Activated CD8-positive, alpha-beta memory T cell treated with anti-CD3 and anti-CD28 coated beads, Interleukin-2, amount 50 U/mL, for 4 hours (primary cell): ENCODE data around the gene SIT1.
A peak's percentile ranks its signal among the peaks of the same experiment; 100 is the strongest.

ENCODE experiments used
- DNase-seq: peaks from one replicate; pipeline ENCODE4 v3.0.0-alpha.2; 2020

Gene SIT1

GRCh38 chr9:35682051-35682450 lies 31.3 kb upstream of the SIT1 start:
- no peak for DNase-seq

DNA sequence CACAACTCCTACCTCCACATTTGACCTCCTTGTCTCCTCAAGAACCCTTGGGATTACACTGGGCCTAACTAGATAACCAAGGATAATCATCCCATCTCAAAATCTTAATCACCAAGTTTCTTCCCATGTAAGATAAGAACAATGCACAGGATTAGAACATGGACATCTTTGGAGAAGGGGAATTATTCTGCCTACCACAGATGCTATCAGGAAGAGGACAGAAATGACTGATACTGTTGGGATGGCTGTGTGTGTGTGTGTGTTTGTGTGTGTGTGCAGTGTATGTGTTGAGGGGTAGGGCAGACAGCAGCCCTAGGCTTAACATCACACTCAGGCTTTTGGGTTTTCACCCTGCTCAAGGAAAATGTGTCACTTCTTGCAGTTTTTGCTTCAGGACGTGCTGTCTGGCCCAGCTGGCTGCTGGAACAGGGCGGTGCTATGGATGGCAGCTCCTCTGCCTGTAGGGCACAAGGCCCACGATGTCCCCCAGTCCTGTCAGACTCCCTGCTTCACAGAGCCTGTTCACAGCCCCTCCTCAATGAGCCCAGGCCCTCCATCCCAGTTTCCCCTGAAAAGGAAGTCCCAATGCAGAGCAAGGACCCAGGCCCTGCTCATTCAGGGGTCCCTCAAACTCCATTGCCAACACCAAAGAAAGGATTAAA lies 30.7 kb upstream of the SIT1 start:
- DNase-seq = no peak

DNA sequence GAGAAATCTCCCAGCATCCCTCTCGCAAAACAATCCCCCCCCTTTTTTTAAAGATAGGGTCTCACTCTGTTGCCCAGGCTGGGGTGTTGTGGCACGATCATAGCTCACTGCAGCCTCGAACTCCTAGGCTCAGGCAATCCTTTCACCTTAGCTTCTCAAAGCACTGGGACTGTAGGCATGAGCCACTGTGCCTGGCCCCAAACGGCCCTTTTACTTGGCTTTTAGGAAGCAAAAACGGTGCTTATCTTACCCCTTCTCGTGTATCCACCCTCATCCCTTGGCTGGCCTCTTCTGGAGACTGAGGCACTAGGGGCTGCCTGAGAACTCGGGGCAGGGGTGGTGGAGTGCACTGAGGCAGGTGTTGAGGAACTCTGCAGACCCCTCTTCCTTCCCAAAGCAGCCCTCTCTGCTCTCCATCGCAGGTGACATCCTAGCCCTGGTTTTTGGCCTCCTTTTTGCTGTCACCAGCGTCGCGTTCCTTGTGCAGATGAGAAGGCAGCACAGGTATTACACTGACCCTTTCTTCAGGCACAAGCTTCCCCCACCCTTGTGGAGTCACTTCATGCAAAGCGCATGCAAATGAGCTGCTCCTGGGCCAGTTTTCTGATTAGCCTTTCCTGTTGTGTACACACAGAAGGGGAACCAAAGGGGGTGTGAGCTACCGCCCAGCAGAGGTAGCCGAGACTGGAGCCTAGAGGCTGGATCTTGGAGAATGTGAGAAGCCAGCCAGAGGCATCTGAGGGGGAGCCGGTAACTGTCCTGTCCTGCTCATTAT lies 29.8 kb upstream of the SIT1 start:
- no peak for DNase-seq

- DNase-seq = no peak
Observed at GRCh38 chr9:35679766-35680330, 29.1 kb upstream of the SIT1 start.

GRCh38 chr9:35679091-35679490 lies 28.4 kb upstream of the SIT1 start:
- DNase-seq = no peak

DNA sequence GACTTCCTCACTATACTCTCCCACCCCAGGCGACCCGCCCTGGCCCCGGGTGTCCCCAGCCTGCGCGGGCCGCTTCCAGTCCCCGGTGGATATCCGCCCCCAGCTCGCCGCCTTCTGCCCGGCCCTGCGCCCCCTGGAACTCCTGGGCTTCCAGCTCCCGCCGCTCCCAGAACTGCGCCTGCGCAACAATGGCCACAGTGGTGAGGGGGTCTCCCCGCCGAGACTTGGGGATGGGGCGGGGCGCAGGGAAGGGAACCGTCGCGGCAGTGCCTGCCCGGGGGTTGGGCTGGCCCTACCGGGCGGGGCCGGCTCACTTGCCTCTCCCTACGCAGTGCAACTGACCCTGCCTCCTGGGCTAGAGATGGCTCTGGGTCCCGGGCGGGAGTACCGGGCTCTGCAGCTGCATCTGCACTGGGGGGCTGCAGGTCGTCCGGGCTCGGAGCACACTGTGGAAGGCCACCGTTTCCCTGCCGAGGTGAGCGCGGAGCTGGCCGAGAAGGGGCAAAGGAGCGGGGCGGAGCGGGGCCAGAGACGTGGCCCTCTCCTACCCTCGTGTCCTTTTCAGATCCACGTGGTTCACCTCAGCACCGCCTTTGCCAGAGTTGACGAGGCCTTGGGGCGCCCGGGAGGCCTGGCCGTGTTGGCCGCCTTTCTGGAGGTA lies 25.1 kb upstream of the SIT1 start:
- peak; percentile 38 for DNase-seq

DNA sequence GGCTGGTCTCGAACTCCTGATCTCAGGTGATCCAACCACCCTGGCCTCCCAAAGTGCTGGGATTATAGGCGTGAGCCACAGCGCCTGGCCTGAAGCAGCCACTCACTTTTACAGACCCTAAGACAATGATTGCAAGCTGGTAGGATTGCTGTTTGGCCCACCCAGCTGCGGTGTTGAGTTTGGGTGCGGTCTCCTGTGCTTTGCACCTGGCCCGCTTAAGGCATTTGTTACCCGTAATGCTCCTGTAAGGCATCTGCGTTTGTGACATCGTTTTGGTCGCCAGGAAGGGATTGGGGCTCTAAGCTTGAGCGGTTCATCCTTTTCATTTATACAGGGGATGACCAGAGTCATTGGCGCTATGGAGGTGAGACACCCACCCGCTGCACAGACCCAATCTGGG lies 24.5 kb upstream of the SIT1 start:
- no peak for DNase-seq

DNA sequence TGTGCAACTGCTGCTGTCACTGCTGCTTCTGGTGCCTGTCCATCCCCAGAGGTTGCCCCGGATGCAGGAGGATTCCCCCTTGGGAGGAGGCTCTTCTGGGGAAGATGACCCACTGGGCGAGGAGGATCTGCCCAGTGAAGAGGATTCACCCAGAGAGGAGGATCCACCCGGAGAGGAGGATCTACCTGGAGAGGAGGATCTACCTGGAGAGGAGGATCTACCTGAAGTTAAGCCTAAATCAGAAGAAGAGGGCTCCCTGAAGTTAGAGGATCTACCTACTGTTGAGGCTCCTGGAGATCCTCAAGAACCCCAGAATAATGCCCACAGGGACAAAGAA lies 23.3 kb upstream of the SIT1 start:
- DNase-seq = no peak

DNA sequence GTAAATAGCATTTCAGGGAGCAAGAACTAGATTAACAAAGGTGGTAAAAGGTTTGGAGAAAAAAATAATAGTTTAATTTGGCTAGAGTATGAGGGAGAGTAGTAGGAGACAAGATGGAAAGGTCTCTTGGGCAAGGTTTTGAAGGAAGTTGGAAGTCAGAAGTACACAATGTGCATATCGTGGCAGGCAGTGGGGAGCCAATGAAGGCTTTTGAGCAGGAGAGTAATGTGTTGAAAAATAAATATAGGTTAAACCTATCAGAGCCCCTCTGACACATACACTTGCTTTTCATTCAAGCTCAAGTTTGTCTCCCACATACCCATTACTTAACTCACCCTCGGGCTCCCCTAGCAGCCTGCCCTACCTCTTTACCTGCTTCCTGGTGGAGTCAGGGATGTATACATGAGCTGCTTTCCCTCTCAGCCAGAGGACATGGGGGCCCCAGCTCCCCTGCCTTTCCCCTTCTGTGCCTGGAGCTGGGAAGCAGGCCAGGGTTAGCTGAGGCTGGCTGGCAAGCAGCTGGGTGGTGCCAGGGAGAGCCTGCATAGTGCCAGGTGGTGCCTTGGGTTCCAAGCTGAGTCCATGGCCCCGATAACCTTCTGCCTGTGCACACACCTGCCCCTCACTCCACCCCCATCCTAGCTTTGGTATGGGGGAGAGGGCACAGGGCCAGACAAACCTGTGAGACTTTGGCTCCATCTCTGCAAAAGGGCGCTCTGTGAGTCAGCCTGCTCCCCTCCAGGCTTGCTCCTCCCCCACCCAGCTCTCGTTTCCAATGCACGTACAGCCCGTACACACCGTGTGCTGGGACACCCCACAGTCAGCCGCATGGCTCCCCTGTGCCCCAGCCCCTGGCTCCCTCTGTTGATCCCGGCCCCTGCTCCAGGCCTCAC lies 22.6 kb upstream of the SIT1 start, which contains the start of gene CA9:
CA9 (plus strand) TSS at position 797 of the 893 bp plus-strand sequence; CDS start at position 829, 32 bp downstream.
- no peak for DNase-seq

DNA sequence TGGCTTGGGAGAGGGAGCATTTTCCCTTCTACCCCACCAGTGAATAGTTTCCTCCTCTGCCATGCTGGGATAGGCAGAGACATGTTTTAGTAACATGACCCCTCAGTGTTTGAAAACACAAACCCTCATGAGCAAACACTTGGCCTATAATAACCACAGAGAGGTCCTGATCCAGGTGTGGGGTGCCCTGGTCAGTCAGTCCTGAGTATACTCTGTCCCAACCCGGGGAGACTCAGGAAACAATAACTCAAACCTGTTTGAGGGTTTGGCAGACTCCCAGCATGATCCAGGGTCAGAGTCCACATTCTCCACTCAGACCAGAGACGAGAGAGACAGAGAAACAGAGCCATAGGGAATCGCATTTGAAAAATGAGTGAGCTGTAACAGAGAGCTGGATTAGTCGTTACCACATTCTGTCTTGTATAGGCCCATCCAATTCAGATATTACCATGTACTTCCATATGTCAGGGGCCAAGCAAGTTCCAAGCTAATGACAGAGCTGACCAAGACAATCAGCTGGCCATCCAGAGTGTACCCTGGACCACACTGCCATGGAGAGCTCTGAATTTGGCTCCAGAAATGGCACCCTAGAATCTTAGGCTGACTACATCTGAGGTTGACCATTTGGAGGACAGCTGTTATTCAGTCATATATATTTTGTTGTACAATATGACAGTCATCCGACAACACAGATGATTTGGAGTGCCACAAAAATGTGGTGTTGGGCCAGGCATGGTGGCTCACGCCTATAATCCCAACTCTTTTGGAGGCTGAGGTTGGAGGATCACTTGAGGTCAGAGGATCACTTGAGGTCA lies 18.8 kb upstream of the SIT1 start:
- no peak for DNase-seq

GRCh38 chr9:35667939-35668338 lies 17.2 kb upstream of the SIT1 start:
- DNase-seq = no peak

- no peak for DNase-seq
Observed at GRCh38 chr9:35666549-35666948, 15.8 kb upstream of the SIT1 start.

DNA sequence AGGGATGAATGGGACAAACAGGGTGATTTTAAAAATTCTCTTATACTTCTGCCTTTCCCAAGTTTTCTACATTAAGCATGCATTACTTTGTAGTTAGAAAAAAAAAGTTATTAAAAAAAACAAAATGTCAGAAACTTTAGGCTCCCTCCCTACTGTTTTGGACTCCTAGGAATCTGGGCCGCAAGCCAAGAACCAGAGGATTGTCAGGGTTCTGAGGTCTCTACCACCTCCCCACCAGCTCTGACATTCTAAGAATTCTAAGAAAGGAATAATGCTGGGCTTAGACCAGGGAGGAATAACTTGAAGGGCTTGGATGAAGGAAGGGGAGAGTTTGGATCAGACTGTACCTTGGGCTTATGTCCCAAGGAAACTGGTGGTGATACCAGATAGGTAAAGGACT lies 15.3 kb upstream of the SIT1 start:
- no peak for DNase-seq

GRCh38 chr9:35665471-35665818 lies 14.7 kb upstream of the SIT1 start:
- no peak for DNase-seq

DNA sequence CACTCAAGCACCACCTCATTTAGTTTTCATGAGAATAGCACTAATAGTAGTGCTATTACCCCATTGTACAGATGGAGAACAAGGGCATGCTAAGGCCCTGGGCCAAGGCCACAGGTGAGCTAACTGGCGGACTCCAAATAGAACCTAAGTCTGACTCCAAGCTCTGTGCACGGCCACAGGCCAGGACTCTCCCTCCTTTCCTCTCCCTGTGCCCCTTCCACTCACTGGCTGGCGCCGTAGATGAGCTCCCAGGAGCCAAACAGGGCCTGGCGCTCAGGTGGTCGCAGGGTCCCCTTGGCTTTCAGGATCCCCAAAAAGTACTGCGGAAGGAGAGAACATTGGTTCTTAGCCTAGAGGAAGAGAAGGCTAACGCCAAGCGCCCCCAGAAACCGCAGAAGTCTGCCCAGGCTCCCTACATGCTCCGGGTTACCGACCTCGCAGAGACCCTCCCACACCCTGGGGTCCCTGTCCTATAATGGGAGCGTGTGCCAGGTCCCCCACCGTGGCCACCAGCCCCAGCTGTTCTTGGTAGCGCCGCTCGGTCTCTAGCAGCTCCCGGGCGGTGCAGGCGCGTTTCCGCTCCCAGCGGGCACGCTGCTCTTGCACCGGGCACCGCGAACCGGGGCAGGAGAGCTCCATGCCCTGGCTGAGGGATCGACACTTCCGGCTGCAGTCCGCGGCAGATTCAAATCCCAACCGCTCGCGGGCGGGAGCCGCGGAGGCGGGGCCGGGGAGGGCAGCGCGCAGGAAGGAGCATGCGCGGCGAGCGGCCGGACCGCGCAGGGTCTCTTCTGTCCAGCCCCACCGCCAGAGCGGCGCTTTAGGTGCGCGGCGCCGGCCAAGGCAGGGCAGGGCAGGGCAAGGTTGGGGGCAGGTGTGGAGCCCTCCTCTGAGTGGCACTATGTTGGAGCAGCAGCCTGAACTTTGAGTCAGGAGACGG lies 14.1 kb upstream of the SIT1 start, which contains the start of gene ARHGEF39:
ARHGEF39 (minus strand) TSS at position 665 of the 940 bp plus-strand sequence; CDS start at position 639, 26 bp downstream.
- peak; percentile 48 for DNase-seq

DNA sequence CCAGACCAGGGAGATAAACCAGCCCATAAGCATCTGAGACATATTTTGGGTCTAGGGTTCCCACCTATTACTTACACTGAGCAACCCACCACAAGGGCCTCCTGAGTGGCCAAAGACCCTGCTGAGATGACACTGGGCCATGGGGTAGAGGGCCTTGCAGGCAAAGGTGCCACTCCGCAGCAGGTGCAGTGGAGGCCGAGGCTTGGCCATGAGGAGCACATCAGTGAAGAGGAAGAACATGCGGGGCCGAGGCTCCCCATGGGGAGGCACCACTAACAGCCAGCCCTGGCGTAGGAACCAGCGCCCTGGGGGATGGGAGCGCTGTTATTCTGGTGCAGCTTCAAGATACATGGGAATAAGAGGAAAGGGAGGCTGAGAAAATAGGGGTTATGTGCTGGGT lies 11.7 kb upstream of the SIT1 start:
- DNase-seq = no peak

GRCh38 chr9:35661756-35662350 lies 11.1 kb upstream of the SIT1 start:
- DNase-seq = no peak

DNA sequence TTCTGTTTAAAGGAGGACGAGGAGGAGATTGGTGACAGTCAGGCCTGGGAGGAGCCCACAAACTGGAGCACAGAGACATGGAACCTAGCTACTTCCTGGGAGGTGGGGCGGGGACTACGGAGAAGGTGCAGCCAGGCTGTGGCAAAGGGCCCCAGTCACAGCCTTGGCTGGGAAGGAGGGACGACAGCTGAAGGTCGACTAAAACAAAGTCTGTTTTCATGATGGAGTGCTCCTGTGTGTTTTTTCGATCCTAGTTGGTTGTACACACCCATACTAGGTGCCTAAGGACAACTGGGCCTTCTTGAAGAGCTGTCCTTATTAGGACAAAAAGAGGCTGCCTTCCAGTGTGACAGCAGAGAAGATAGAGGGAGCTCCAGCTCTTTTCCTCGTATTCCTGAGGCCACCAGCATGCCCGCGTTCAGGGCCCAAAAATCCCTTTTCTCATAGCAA lies 10.3 kb upstream of the SIT1 start:
- no peak for DNase-seq

DNA sequence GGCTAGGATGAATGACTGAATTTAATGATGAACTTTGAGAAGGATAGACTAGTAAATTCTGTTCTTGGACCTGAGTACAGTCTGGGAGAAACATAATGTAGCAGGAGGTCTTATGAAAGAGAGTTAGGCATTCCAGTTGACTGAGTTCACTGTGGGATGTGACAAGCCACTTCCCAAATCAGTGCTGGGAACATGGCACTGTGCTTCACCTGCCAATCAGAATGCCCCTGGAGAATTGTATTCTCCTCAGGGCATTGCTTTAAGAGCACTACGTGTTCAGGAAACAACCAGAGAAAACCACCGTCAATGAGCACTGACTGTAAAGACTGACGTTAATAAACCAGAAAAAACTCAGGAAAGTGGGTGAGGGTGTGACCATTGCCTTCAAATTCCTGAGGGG lies 8.6 kb upstream of the SIT1 start:
- DNase-seq = no peak

DNA sequence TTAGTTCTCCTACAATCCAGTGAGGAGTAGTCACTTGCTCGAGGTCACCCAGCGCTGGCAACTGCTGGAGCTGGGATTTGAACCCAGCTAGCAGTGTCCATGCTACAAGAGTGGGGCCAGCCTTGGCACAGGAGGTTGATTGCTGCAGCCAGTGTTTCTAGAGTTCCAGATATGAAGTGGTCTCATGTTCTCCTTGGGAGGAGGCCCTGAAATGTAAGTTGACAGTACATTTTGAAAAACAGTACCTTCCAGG lies 8.2 kb upstream of the SIT1 start:
- DNase-seq = no peak
